Parathyroid adenoma (tissue), 2 donors: ENCODE data around the gene MPG.
A peak's percentile ranks its signal among the peaks of the same experiment; 100 is the strongest.

ENCODE experiments used
- H2AFZ ChIP-seq: fragments of 300-600 bp; sonication (generic); one replicate; pipeline ENCODE4 v1.7.0; 2017; ENCODE audit warnings: antibody characterized with exemption, mild to moderate bottlenecking
- H3K27ac ChIP-seq: fragments of 300-600 bp; sonication (generic); one replicate; pipeline ENCODE4 v1.7.0; 2017
- H3K27me3 ChIP-seq: fragments of 300-600 bp; sonication (generic); one replicate; pipeline ENCODE4 v1.7.0; 2017; ENCODE audit warnings: low read length; ENCODE audit not compliant: control insufficient read depth, insufficient read depth
- H3K36me3 ChIP-seq: fragments of 300-600 bp; sonication (generic); one replicate; pipeline ENCODE4 v1.7.0; 2017; ENCODE audit warnings: low read length; ENCODE audit not compliant: control insufficient read depth, insufficient read depth
- H3K4me1 ChIP-seq: fragments of 300-600 bp; sonication (generic); one replicate; pipeline ENCODE4 v1.7.0; 2017; ENCODE audit warnings: control low read depth
- H3K4me2 ChIP-seq: fragments of 300-600 bp; sonication (generic); one replicate; pipeline ENCODE4 v1.7.0; 2017; ENCODE audit warnings: low read length
- H3K4me3 ChIP-seq: fragments of 300-600 bp; sonication (generic); one replicate; pipeline ENCODE4 v1.7.0; 2017; ENCODE audit warnings: low read depth, low read length
- H3K79me2 ChIP-seq: fragments of 300-600 bp; sonication (generic); one replicate; pipeline ENCODE4 v1.7.0; 2017; ENCODE audit warnings: control low read depth
- H3K9ac ChIP-seq: fragments of 300-600 bp; sonication (generic); one replicate; pipeline ENCODE4 v1.7.0; 2017; ENCODE audit warnings: mild to moderate bottlenecking
- H3K9me3 ChIP-seq: fragments of 300-600 bp; sonication (generic); one replicate; pipeline ENCODE4 v1.7.0; 2017; ENCODE audit warnings: low read length; ENCODE audit not compliant: control insufficient read depth
- TF ChIP-seq, protein P1 (sequence below): fragments of 300-600 bp; sonication (generic); IDR thresholded peaks from one replicate; pipeline ENCODE4 v1.7.0; 2017; ENCODE audit warnings: antibody characterized with exemption, mild to moderate bottlenecking
- donor health status: primary hyperparathyroidism.

Gene MPG

GRCh38 chr16:112153-112840 lies 34.3 kb downstream of the MPG start:
- H3K36me3 ChIP-seq = no peaks in the 10 kb centered on the region
- H3K9ac ChIP-seq = no peak overlapping the region
- no peak overlapping the region for H3K4me3 ChIP-seq
- TF ChIP-seq, protein P1, sequence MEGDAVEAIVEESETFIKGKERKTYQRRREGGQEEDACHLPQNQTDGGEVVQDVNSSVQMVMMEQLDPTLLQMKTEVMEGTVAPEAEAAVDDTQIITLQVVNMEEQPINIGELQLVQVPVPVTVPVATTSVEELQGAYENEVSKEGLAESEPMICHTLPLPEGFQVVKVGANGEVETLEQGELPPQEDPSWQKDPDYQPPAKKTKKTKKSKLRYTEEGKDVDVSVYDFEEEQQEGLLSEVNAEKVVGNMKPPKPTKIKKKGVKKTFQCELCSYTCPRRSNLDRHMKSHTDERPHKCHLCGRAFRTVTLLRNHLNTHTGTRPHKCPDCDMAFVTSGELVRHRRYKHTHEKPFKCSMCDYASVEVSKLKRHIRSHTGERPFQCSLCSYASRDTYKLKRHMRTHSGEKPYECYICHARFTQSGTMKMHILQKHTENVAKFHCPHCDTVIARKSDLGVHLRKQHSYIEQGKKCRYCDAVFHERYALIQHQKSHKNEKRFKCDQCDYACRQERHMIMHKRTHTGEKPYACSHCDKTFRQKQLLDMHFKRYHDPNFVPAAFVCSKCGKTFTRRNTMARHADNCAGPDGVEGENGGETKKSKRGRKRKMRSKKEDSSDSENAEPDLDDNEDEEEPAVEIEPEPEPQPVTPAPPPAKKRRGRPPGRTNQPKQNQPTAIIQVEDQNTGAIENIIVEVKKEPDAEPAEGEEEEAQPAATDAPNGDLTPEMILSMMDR = no peak
- H3K79me2 ChIP-seq = no peaks in the 10 kb centered on the region
- no peak overlapping the region for H3K4me2 ChIP-seq
- H3K9me3 ChIP-seq = no peaks in the 10 kb centered on the region
- no peak overlapping the region for H3K27ac ChIP-seq
- H2AFZ ChIP-seq = no peak overlapping the region
- H3K27me3 ChIP-seq = no peaks in the 10 kb centered on the region
- no peaks in the 10 kb centered on the region for H3K4me1 ChIP-seq

DNA sequence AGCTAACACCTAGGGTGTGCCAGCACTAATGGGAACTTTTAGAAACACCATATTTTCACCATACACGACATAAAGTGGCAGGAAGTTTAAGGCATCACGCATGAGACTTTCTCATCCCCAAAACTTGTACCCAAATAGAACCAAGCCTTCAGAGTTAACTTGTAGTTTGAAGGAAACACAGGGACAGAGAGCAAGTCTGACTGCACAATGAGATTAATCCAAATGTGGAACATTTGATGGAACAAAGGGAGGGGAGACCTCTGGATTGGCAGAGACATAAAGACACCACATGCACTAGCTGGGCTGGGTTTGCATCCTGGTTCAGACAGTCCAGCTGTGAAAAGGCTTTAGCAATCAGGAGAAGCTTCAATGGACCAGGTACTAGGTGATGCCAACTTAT lies 36.3 kb downstream of the MPG start:
- Histone ChIP-seq H3K79me2 (no peaks in the 10 kb centered on the region), H3K27ac (no peak overlapping the region), H3K27me3 (no peaks in the 10 kb centered on the region), H3K9ac (no peak overlapping the region), H2AFZ (no peak overlapping the region), H3K4me1 (no peaks in the 10 kb centered on the region), H3K36me3 (no peaks in the 10 kb centered on the region), H3K9me3 (no peaks in the 10 kb centered on the region), H3K4me3 (no peak overlapping the region), H3K4me2 (no peak overlapping the region)
- TF ChIP-seq, protein P1 = no peak

GRCh38 chr16:116015-116414 lies 38.0 kb downstream of the MPG start:
- Histone ChIP-seq H3K4me3 (no peak overlapping the region), H3K36me3 (no peaks in the 10 kb centered on the region), H3K9ac (no peak overlapping the region), H3K9me3 (no peaks in the 10 kb centered on the region), H3K4me2 (no peak overlapping the region), H3K79me2 (no peaks in the 10 kb centered on the region), H3K27ac (no peak overlapping the region), H2AFZ (no peak overlapping the region), H3K4me1 (no peaks in the 10 kb centered on the region), H3K27me3 (no peaks in the 10 kb centered on the region)
- TF ChIP-seq, protein P1 = no peak

- Histone ChIP-seq H3K79me2 (no peaks in the 10 kb centered on the region), H3K27me3 (no peaks in the 10 kb centered on the region), H3K4me3 (no peak overlapping the region), H3K9me3 (no peaks in the 10 kb centered on the region), H3K9ac (no peak overlapping the region), H3K4me1 (no peaks in the 10 kb centered on the region), H2AFZ (no peak overlapping the region), H3K27ac (no peak overlapping the region), H3K4me2 (no peak overlapping the region), H3K36me3 (no peaks in the 10 kb centered on the region)
- TF ChIP-seq, protein P1 = peak; percentile 70
Measured at GRCh38 chr16:117379-118365, 39.6 kb downstream of the MPG start.
